ENCODE results near the gene PREP. TPM values are rescaled to one million over a fixed set of nuclear protein-coding genes. Genes with fewer than 3 reads are reported as not detected.

PREP gene
- total and polyA plus RNA-seq, 2 of the 8 experiments (the other 6 are each of a cell fraction or from before 2014, with no cell fraction given) = 26.8 to 70.0 TPM

GRCh38 chr6:105402939-105403935 is at the start of gene PREP (continued):
- TF ChIP-seq GTF2F1 (IDR thresholded peaks at IDR 0.05; ENCODE audit: borderline replicate concordance, low read depth, low read length) = no peak
- no peak for TF ChIP-seq TAF7 (optimal IDR thresholded peaks at IDR 0.05; ENCODE audit: borderline replicate concordance, low read depth, low read length)
- no peak for TF ChIP-seq RNF2 (IDR thresholded peaks at IDR 0.05; ENCODE audit: borderline replicate concordance, low read depth, low read length, missing control alignments, poor library complexity, severe bottlenecking)
- TF ChIP-seq CTBP2 (IDR thresholded peaks at IDR 0.05; ENCODE audit: borderline replicate concordance, insufficient read depth, insufficient read length, low read length) = no peak
- TF ChIP-seq CHD1 (IDR thresholded peaks at IDR 0.05; ENCODE audit: low read depth, low read length) = no peak
- no peak for TF ChIP-seq HDAC6 (IDR thresholded peaks at IDR 0.05; ENCODE audit: low read depth, low read length)
- no peak for TF ChIP-seq EZH2 (IDR thresholded peaks at IDR 0.05; ENCODE audit: low read depth, low read length, severe bottlenecking)
- TF ChIP-seq CTCF (IDR thresholded peaks at IDR 0.05; ENCODE audit: control extremely low read depth in 1 of 3, insufficient read depth in 1 of 3, low read depth in 1 of 3, low read length in 3 of 3) = peak; percentile 57 to 70 (median 62)
- TF ChIP-seq CREB1 (IDR thresholded peaks at IDR 0.05) = no peak
- TF ChIP-seq KDM1A (IDR thresholded peaks at IDR 0.05; ENCODE audit: borderline replicate concordance, low read length) = no peak
- no peak for TF ChIP-seq TCF12 (IDR thresholded peaks at IDR 0.05; ENCODE audit: low read depth, low read length)
- no peak for TF ChIP-seq CBX5 (IDR thresholded peaks at IDR 0.05; ENCODE audit: low read depth, low read length)
- TF ChIP-seq PHF8 (conservative IDR thresholded peaks at IDR 0.05; ENCODE audit: low read depth, low read length) = peak; percentile 64; the same call in 1 of the 2 replicates
- no peak for TF ChIP-seq SP1 (IDR thresholded peaks at IDR 0.05; ENCODE audit: low read depth, low read length)
- TF ChIP-seq KDM4A (IDR thresholded peaks at IDR 0.05; ENCODE audit: low read depth, low read length, severe bottlenecking) = peak; percentile 79
- TF ChIP-seq BRCA1 (IDR thresholded peaks at IDR 0.05; ENCODE audit: low read depth, low read length) = no peak
- no peak for TF ChIP-seq JUND (IDR thresholded peaks at IDR 0.05; ENCODE audit: low read length)
- TF ChIP-seq SAP30 (IDR thresholded peaks at IDR 0.05; ENCODE audit: insufficient read depth, insufficient replicate concordance, low read length) = no peak

All from H1 (cell line).